GM21723 (cell line): ENCODE measurements around the gene ODAD3.
"Not testable (repeated sequence)": the region's sequence is repeated elsewhere in the genome, so short reads cannot be mapped to it uniquely, and the experiment has no call there.

Experiments
- ATAC-seq: cut with Tn5 transposase; IDR thresholded peaks from one replicate; pipeline ENCODE4 v1.9.1; 2021; ENCODE audit warnings: mild to moderate bottlenecking, moderate library complexity; ENCODE audit not compliant: unreplicated experiment

ODAD3 gene

GRCh38 chr19:11445141-11445540 is 10.2 kb upstream of the ODAD3 start:
- no peak for ATAC-seq

DNA sequence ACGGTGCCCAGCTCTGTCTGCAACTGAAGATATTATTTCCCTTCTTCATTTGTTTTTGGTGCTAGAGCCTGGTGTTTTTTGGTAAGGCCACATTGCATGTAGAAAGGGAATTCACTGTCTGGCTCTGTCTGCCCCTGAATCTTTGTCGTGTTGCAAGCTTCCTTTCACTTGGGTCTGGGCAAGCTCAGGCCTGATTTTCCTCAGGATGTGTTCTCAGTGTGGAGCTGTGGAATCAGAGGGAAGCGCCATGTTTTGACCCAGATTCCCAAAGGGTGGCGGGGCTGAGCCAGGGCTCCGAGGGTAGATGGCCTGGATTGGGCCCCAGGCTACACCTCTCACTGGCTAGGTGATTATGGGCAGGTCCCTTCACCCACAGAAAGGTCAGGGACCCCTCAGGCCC is 9.1 kb upstream of the ODAD3 start:
- no peak for ATAC-seq

GRCh38 chr19:11437955-11438354 is 3.0 kb upstream of the ODAD3 start:
- ATAC-seq: no peak

- no peak for ATAC-seq
Observed at GRCh38 chr19:11435833-11436313, 952 bp upstream of the ODAD3 start.

- ATAC-seq: peak; percentile 24
Observed at GRCh38 chr19:11434703-11435056, 241 bp downstream of the ODAD3 start.

GRCh38 chr19:11433526-11433925 is 1.4 kb downstream of the ODAD3 start:
- not testable (repeated sequence) for ATAC-seq

DNA sequence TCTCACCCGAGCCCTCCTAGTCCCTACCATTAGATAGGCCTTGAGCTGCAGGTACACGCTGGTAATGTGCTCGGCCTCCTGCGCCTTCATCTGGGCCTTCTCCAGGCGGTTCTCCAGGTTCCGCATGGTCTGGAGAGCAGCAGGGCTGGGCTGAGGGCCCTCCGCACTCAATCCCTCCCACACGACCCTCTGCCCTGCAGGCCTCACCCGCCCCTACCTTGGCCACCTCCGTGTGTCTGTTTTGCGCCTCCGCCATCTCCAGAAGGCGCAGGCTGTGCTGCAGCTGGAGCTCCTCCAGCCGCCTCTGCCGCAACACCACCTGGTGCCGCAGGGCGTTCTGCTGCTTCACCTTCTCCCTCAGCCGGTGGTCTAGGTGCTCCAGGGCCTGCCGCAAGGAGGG is 8.3 kb downstream of the ODAD3 start:
- no peak for ATAC-seq

- no peak for ATAC-seq
Observed at GRCh38 chr19:11425719-11426457, 9.0 kb downstream of the ODAD3 start.

- ATAC-seq: no peak
Observed at GRCh38 chr19:11423791-11424181, 11.1 kb downstream of the ODAD3 start.

GRCh38 chr19:11423164-11423790 is 11.6 kb downstream of the ODAD3 start:
- no peak for ATAC-seq

DNA sequence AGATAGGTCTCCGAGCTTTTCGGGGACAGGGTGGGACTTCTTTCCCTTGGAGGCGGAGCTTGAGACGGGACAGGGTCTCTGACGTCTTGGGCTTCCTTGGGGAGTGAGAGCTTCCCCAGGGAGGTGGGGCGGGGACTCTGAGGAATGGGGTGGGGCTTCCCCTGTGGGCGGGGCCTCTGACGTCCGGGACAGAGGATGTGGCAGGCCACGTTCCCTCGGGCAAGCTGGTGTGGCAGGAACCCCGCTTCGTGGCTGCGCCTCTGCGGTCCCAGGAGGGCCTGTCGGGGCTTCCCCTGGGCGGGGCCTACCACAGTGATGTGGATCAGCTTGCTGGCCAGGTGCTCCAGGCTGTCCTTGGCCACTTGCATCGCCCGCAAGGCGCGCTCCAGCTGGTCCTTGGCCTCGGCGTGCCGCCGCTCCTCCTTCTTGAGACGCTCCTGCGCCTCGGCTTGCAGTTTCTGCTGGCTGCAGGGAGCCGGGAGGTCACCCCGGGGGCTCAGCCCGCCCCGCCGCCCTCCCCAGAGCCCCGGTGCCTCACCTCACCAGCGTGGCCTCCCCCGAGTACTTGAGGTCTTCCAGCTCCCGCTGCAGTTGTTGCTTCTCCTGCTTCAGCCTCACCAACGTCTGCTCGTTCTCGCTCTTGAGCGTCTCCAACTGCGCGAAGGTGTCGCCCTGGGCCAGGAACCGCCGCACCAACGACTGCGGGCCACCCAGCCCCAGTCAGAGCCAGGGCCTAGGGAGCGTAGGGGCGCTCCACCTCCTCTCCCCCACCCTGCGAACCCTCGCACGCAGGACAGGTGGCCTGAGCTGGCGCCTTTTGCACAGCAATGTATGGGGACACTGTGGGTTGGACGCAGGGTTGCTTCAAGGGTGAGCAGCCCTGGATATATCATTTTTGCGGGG is 12.5 kb downstream of the ODAD3 start:
- ATAC-seq: peak; percentile 50

GRCh38 chr19:11421371-11422098 is 13.4 kb downstream of the ODAD3 start:
- ATAC-seq: peak; percentile 48

DNA sequence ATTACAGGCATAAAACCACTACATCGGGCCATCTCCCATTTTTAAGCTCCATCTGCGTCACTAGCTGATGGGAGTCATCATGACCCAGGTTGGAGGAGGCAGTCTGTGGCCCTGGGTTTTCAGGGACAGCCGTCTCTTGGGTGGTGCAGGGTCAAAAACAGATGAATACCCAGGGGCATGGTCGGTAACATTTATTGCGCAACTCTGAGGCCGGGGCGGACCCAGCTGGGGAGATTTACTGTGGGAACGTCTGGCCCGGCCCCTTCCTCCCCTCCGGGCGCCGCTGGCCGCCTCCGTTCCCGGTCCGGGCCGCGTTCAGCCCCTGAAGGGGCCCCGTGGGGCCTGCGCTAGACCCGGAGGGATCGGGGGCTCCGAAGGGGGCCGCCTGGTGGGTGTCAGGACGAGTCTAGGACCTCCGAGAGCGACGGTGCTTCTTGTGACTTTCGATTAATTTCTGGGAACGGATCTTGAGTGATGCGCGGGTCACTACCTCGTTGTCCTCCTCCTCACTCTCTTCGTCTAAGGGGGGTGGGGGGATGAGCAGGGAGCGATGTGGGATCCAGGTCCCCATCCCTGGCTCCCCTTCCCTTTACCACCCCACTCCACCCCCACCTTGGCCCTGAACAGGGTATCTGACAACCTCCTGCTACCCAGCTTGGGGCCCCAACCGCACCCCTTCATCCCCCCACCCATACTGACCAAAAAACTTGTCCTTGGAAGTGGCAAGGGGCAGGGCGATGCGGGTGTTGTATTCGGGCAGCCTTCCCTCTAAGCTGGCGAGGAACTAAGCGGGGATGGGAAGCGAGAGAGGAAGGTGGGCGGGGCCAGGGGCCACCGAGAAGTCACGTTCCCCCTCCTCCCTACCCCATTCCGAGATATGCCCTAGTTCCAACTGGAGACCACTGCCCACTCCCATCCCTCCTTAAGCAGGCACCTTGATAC is 14.2 kb downstream of the ODAD3 start:
- no peak for ATAC-seq

- no peak for ATAC-seq
Observed at GRCh38 chr19:11418549-11419506, 16.1 kb downstream of the ODAD3 start, which contains the start of gene RGL3. Gene RGL3 (minus strand): TSS chr19:11419314. CDS start chr19:11419278, 36 bp downstream.

DNA sequence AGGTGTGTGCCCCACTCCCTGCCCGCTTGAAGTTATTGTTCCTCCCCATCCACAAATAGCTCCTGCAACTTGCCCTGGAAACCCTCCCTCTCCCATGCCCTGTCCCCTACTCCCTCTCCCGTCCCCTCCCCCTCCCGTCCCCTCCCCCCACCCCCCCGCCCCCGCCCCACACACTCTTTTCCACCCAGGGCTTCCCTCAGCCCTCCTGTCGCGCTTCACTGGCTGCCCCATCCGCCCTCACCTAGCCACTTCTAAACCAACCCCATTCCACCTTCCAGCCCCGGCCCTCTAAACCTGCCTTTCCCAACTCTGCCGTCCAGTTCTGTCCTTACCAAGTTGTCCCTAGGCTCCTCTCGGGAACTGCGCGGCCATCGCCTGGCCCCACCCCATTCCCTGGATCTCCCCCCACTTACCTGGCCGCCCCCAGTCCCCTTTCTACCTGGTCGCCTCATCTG is 16.8 kb downstream of the ODAD3 start:
- no peak for ATAC-seq

GRCh38 chr19:11416346-11417052 is 18.4 kb downstream of the ODAD3 start:
- ATAC-seq: no peak

DNA sequence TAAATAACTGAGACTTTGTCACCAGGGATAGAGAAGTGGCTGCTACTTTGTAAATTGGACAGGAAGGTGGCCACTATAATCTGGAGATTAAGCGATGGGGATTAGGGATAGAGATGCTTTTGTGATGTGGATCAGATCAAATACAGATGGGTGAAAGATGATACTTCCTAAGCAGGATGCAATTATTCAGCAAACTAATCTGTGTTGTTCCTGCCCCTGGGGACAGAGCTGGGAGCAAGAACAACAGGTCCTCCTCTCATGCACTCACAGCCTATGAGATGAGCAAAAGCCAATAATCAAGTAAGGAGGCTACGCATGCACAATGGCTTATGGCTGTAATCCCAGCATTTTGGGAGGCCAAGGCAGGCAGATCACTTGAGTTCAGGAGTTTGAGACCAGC is 20.4 kb downstream of the ODAD3 start:
- ATAC-seq: no peak

- ATAC-seq: no peak
Observed at GRCh38 chr19:11410682-11411081, 24.2 kb downstream of the ODAD3 start.
